GM15510 (cell line): ENCODE results near the gene POU1F1.

Experiments
- POLR2A ChIP-seq: IDR thresholded peaks from 3 replicates; pipeline ENCODE4 v1.6.1; 2011; ENCODE audit warnings: borderline replicate concordance; ENCODE audit not compliant: insufficient read length; ENCODE audit errors: extremely low read depth

Gene POU1F1

DNA sequence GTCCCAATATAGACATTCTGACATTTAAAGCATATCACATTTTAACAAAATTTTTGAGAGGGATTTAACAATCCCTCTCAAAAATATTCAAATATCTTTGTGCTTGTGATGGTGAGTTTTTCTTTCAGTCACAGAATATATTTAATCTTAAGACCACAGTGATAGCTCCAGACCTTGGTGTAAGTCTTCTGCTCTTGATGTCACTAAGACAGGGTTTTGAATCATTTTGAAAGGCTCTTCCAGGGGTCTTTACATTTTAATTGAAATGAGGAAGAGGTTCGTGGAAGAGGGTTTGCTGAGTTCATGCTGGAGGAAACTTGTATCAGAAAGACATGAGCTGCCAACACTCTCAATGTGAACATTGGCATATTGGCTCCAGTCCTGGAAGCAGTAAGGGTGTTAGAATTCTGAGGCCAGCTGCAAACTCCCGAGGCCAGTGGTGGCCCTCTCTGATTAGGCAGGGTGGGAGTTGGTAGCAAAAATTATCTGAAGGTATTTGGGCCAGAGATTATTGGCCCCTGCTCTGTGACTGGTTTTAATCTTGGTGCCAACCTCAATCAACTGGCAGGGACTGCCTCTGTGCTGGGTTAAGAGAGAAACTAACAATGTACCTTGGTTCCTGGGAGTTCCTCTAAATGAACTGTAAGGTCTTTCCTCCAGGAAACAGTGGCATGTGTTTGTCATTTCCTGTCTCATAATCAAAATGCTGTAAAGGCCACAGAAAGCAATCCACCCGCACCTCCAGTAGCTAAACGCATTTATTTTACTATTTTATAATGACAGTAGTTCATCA lies 5.3 kb downstream of the POU1F1 start:
- TF ChIP-seq POLR2A, result no peak

DNA sequence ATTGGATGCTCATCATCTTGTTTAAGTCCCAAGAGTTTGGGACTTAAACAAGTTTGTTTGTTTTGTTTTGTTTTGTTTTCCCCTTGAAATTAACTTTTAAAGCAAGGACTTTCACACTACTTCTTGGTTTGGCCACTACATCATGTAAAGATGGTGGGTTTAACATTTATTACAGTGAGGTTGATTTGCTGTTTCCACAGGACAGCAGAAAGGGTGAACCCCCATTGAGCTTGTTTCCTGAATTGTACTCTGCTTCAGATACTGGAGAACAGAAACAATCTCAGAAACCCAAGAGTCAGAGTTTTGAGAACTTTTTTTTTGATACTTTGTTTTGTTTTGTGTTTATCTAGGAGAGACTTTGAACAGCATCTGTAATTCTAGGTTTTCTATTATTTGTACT lies 6.7 kb downstream of the POU1F1 start:
- TF ChIP-seq POLR2A, result no peak

DNA sequence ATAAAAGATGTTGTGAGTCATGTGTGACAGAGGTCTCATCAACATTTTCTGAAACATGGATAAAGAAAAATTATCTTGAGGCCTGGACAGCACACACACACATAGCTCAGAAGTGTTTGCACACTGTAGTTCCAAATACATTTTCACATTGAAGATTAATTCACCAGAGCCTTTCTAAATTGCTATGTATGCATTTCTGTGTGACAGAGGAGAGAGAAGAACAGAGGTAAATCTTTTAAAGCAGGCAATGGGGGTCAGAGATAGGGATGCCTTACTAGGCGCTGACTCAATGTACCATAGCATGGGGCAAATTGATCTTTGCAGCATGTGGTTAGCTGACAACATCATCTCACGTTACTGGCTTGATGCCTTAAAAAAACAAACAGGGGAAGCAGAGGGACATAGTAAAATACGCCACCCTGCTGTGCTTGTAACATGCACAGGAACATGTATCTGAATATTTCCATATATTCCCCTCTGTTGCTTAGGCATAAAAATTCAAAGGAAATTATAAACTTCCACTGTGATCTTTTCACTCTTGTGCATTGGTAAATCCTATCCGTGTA lies 7.7 kb downstream of the POU1F1 start:
- TF ChIP-seq POLR2A, result no peak

DNA sequence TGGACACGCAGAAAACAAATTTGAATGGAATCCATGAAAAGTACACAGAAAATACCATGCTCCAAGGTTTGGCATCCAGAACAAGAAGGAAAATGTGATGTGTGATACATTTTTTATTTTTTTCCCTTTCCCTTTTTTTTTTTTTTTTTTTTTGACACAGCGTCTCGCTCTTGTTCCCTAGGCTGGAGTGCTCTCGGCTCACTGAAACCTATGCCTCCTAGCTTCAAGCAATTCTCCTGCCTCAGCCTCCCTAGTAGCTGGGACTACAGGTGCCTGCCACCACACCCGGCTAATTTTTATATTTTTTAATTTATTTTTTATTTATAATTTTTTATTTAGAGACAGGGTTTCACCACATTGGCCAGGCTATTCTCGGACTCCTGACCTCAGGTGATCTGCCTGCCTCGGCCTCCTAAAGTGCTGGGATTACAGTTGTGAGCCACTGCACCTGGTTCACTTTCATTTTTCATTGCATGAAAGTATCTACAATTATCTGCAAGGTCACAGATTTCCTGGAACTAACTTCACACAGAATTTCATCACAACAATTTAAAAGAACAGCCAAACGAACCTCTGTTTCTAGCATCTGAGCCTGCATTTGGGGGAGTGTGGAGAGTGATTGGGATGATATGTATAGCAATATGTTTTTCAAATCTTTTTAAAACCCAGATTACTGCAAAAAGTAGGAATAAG lies 8.3 kb downstream of the POU1F1 start:
- TF ChIP-seq POLR2A, result no peak

DNA sequence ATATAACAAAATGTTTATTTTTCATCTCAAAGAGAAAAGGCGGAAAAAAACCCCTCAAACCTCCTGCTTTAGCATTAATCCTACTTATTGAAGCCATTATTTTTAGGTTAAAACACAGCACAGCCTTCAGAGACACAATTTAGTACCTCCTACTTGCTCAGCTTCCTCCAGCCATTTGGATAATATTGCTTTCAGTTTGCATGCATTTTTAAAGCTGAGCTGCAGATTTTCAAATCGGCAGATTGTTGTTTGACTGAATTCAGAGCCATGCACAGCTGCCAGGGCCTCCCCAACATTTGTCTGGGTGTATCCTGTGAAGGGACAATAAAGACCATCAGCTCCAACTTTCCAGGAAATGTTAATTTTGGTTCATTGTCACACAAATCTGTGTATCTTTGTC lies 14.5 kb downstream of the POU1F1 start:
- no peak for TF ChIP-seq POLR2A

DNA sequence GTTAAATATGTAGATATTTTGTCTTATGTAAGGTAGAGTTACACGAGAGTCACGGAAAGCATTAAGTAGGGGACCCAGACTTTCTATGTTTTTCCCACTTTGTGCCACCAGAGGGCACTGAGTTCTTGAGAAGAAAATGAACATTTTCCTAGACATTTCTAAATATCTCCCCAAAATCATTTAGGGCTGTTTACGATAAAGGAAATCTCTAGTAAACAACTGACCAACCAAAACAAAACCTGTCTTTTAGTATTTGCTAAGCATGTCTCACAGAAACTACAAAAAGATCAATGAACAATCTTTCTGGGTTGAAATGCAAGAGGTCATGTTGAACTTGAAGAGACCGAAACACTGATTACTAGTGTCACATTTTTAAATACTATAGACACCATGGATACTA lies 16.1 kb downstream of the POU1F1 start:
- no peak for TF ChIP-seq POLR2A

DNA sequence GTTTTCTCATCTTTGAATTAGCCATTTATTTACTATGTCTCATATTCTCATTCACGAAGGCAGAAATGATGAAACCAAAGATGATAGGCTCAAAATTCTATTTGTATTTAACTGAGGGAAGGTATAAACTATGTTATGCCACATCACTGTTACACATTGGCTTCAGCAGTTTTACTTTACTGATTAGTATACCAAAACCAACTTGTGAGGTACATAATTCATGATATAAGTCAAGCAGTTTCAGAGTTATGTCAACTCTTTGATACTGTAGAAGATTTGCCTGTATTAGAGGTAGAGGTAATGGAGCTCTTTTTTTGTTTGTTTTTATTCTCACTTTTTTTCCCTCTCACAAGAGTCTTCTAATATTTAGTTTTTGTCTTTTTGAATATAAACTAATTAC lies 26.4 kb downstream of the POU1F1 start:
- TF ChIP-seq POLR2A, result no peak

DNA sequence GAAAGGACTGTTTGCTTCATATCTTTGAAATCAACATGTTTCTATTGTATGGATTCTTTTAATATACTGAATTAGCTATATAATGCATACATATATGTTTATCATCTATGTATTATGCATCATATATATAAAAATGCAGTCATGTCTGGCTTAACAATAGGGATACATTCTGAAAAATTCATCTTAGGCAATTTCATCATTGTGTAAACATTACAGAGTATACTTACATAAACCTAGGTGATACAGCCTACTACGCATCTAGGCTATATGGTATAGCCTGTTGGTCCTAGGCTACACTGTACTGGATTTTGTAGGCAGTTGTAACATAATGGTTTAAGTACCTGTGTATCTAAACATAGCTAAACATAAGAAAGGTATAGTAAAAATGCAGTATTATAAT lies 27.6 kb downstream of the POU1F1 start:
- no peak for TF ChIP-seq POLR2A

DNA sequence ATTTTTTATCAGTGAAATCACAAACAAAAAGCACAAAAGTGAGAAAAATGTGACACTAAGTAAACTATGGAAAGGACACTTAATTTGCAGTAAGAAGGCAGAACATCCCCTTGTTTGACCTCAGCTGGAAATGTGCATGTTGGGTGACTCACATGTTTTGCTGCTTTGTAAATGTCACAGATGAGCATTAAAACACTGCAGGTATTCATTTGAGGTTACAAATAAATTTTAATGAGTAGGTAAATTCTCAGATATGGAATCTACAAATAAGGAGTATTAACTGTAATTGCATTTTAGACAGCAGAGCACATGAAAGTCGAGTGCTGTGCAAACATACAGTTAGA lies 29.0 kb downstream of the POU1F1 start:
- TF ChIP-seq POLR2A, result no peak

DNA sequence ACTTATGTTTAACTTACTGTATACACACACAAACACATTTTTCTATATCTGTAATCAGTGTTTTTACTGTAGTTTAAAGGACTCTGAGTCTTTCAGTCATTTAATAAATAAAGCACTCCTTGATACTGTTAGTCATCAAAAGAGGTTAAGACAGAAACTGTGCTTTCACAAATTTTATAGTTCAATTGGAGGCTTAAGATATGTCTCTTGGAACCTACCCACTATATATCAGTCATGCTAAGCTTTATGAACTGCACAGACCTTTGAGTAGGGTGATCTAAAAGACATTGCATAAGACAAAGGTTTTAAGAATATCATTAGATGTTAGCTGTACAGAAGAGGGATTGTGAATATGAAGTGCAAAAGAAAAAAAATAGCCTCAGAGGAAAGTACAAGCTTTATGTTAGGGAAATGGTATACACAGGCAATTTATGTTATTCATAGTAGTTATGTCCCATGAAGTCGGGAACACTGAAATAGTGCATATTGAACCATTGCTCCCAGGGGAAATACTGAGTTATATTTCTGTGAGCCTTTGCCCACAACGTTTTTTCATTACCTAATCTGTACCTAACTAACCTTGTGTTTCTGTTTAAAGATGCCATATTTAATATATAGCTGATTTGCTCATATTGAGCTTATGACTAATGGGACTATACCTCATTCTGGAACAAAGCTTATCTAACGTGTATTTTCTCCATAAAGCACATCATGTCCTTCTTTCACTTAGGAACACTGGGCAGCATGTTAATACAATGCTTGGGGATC lies 29.5 kb downstream of the POU1F1 start:
- TF ChIP-seq POLR2A, result no peak

DNA sequence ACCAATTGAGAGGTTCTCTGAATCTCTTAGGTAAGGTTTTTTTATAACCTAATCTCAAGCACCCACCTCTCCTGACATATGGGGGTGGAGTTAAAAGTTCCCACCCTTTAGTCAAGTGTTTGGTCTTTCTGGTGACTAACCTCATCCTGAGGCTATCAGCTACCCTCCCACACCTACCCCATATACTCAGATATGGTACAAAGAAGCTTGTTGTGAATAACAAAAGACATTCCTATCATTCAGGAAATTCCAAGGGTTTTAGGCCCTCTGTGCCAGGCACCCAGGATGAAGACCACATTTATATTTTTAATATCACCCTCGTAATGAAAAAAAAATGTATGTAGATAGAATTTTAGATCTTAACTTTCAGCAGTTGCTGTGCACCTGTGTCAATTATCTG lies 40.3 kb downstream of the POU1F1 start:
- no peak for TF ChIP-seq POLR2A

DNA sequence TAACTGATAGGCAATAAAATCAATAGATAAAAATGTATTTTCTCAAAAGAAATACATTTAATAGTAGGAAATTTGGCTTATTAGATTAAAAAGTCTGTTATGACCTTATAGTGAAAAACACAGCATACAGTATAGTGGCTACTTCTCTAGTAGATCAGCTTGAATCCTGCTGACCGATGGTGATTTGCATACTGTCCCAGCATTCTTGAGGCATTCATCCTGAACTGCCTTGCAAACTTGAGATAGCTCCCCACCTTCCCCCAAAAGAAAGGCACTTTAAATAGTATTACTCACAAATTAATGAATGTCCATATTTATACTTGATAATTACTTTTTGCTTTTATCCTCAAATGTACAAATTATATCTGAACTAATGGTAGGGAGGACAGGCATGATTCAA lies 42.6 kb downstream of the POU1F1 start:
- TF ChIP-seq POLR2A, result no peak

DNA sequence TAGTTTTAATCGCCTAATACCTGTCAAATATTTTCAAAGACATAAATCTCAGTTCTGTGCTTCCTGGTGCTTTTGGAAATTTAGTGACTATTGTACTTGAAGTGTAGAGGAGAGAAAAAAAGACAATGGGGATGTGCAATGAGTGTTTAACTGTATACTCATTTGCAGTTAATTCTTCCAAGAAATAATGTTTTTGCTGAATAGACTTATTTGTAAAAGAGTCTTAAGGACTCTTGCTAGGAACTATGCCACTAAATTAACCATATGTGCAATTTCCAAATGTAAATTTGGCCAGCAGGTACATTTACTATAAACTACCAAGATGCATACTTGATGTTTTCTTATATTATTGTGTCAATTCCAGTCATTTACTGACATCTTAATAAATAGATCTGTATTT lies 47.3 kb downstream of the POU1F1 start:
- TF ChIP-seq POLR2A, result no peak

DNA sequence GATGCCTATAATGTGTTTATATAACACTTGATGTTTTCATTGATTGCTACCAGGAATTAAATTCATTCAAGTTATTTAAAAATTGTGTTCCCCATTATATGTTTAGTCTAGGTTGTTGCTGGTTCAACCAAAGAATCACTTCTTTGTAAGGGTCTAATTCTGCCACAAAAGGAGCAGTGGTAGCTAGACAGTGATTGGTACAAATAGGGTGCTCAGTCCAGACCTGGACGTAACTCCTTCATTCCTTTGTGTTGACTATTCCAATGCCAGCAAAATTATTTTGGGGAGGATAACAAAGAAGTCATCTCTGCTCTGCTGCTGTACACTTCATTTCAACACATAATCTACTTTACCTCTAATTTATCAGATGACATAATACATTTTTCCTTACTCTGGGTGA lies 48.1 kb downstream of the POU1F1 start:
- no peak for TF ChIP-seq POLR2A

DNA sequence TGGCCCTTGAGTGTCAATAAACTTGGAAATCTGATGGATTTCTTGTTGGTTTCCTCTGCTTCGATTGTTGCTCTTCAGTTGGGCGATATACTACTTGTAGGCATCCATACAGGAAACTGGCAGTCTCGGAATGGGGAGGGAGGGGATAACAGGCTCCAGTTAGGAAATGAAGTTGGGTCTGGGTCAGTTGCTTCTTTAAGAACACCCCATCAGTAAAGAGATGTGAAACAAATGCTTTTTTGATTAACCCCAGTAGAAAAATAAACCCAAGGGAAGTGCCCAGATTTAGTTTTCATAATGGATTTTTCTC lies 48.6 kb downstream of the POU1F1 start:
- TF ChIP-seq POLR2A, result no peak
